Measurements from ENCODE around the gene OR10A6.

Gene OR10A6

GRCh38 chr11:7931168-7931567 lies at the start of gene OR10A6:
Gene OR10A6, minus strand, starts transcription at chr11:7931268. Its CDS starts 2,606 bp downstream, at chr11:7928662.
- TF ChIP-seq CTCF (conservative IDR thresholded peaks at IDR 0.05; ENCODE audit: low read depth, low read length), result no peak
- DNase-seq (ENCODE audit: low read depth), result no peak
- no peak within 1 kb of the TSS for H3K4me3 ChIP-seq (ENCODE audit: low read length)

- peak; percentile 29 for DNase-seq (ENCODE audit: low read depth)
- no peak for TF ChIP-seq CTCF (conservative IDR thresholded peaks at IDR 0.05; ENCODE audit: low read depth, low read length)
- H3K4me3 ChIP-seq (ENCODE audit: low read length), result no peak overlapping the region
Measured at GRCh38 chr11:7977232-7977917, 46.3 kb upstream of the OR10A6 start.

GRCh38 chr11:7974668-7975067 lies 43.6 kb upstream of the OR10A6 start:
- no peak overlapping the region for H3K4me3 ChIP-seq (ENCODE audit: low read length)
- DNase-seq (ENCODE audit: low read depth), result no peak
- TF ChIP-seq CTCF (conservative IDR thresholded peaks at IDR 0.05; ENCODE audit: low read depth, low read length), result no peak

- peak; percentile 28 for DNase-seq (ENCODE audit: low read depth)
- H3K4me3 ChIP-seq (ENCODE audit: low read length), result no peak overlapping the region
- no peak for TF ChIP-seq CTCF (conservative IDR thresholded peaks at IDR 0.05; ENCODE audit: low read depth, low read length)
Measured at GRCh38 chr11:7973011-7973410, 41.9 kb upstream of the OR10A6 start.

- no peak for TF ChIP-seq CTCF (conservative IDR thresholded peaks at IDR 0.05; ENCODE audit: low read depth, low read length)
- H3K4me3 ChIP-seq (ENCODE audit: low read length), result no peak overlapping the region
- no peak for DNase-seq (ENCODE audit: low read depth)
Measured at GRCh38 chr11:7971846-7972245, 40.8 kb upstream of the OR10A6 start.

GRCh38 chr11:7969756-7970646 lies 38.9 kb upstream of the OR10A6 start:
- TF ChIP-seq CTCF (conservative IDR thresholded peaks at IDR 0.05; ENCODE audit: low read depth, low read length), result no peak
- DNase-seq (ENCODE audit: low read depth), result peak; percentile 70

More at GRCh38 chr11:7969756-7970646, 38.9 kb upstream of the OR10A6 start:
- H3K4me3 ChIP-seq (ENCODE audit: low read length), result peak overlapping the region; percentile 9

All from retinal pigment epithelial cell (primary cell).